ENCODE data around the gene CCDC141.
A peak's percentile ranks its signal among the peaks of the same experiment; 100 is the strongest.

DNA sequence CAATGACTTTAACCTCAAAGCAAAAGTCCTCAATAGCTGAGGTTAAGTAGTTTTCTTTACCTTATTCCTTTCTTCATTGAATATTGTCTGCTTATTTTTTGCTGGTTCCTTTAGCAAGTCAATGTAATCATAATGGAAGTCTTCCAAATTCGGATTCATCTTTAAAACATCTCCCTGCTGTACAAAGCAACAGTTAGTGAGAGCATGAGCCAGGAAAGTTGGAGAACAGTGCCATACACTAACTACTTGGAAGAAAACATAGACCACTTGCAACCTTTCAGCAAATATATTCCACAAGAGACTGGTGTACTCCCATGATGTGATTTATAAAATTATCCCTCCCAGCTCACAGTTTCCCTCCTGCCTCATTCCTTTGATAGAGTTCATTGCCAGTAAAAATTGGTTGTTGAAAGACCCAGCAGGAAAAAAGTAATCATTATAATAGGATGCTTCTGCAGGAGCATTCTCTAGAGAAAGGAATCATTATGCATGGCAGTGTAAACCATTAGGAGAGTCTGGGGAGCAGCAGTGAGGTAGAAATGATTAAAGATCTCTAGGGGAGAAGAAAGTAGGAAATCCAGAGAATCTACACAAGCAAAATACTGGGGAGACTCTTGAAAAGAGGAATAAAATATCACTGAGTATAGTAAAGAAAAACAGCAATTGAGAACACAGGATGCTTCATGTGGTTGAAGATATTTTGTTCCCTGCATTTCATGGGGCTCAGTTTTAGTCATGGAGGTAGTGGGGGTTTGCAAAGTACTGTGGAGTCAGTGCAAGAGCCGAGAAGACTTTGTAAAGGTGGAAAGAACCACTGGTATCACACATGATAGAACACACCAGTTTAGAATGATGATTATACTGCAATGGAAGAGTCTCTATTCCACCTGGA, 204.1 kb downstream of the CCDC141 start:
- TF ChIP-seq, protein P1, sequence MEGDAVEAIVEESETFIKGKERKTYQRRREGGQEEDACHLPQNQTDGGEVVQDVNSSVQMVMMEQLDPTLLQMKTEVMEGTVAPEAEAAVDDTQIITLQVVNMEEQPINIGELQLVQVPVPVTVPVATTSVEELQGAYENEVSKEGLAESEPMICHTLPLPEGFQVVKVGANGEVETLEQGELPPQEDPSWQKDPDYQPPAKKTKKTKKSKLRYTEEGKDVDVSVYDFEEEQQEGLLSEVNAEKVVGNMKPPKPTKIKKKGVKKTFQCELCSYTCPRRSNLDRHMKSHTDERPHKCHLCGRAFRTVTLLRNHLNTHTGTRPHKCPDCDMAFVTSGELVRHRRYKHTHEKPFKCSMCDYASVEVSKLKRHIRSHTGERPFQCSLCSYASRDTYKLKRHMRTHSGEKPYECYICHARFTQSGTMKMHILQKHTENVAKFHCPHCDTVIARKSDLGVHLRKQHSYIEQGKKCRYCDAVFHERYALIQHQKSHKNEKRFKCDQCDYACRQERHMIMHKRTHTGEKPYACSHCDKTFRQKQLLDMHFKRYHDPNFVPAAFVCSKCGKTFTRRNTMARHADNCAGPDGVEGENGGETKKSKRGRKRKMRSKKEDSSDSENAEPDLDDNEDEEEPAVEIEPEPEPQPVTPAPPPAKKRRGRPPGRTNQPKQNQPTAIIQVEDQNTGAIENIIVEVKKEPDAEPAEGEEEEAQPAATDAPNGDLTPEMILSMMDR (IDR thresholded peaks at IDR 0.05; ENCODE audit: poor library complexity, severe bottlenecking) = no peak
- TF ChIP-seq SMC3 (conservative IDR thresholded peaks at IDR 0.05; ENCODE audit: poor library complexity) = no peak
- peak; percentile 53 for TF ChIP-seq POLR2AphosphoS5 (IDR thresholded peaks at IDR 0.05)
- no peak for TF ChIP-seq MXI1 (conservative IDR thresholded peaks at IDR 0.05; ENCODE audit: poor library complexity, severe bottlenecking)
- no peak for TF ChIP-seq TAF1 (IDR thresholded peaks at IDR 0.05; ENCODE audit: low read depth)
- TF ChIP-seq EP300 (conservative IDR thresholded peaks at IDR 0.05; ENCODE audit: poor library complexity, severe bottlenecking) = peak; percentile 29

Measured in neural cell (in vitro differentiated cells).